ENCODE results near the gene SMARCA4. TPM values are rescaled to one million over a fixed set of nuclear protein-coding genes. Genes with fewer than 3 reads are reported as not detected.
A peak's percentile ranks its signal among the peaks of the same experiment; 100 is the strongest.

SMARCA4 gene
- total RNA-seq = 100 to 1,000 TPM; 118 to 175 TPM

GRCh38 chr19:10960314-10961072 lies at the start of gene SMARCA4:
Gene SMARCA4 (plus strand): TSS chr19:10961030. CDS start chr19:10984152, 23,122 bp downstream.
- no peaks in the 10 kb centered on the region for H3K27me3 Mint-ChIP-seq
- no peaks in the 10 kb centered on the region for H3K9me3 Mint-ChIP-seq
- H3K27ac Mint-ChIP-seq = peak within 1 kb of the TSS; percentile 81 to 88
- ATAC-seq (peak; percentile 94 to 95), DNase-seq (ENCODE audit: low spot score) (peak; percentile 99)
- no peaks in the 10 kb centered on the region for H3K36me3 Mint-ChIP-seq
- H3K4me1 Mint-ChIP-seq (ENCODE audit: low read depth in 2 of 2) = peaks cover 24 to 32% of the 10 kb centered on the region in 2 donors
- peak within 1 kb of the TSS; percentile 87 for H3K4me3 Mint-ChIP-seq

- no peaks in the 10 kb centered on the region for H3K9me3 Mint-ChIP-seq
- no peak overlapping the region for H3K4me3 Mint-ChIP-seq
- H3K4me1 Mint-ChIP-seq (ENCODE audit: low read depth in 2 of 2) = no peaks in the 10 kb centered on the region
- DNase-seq (ENCODE audit: low spot score) (no peak), ATAC-seq (no peak)
- no peaks in the 10 kb centered on the region for H3K27me3 Mint-ChIP-seq
- no peak overlapping the region for H3K27ac Mint-ChIP-seq
- H3K36me3 Mint-ChIP-seq = no peaks in the 10 kb centered on the region
These were observed 49.1 kb upstream of the SMARCA4 start for GRCh38 chr19:10911579-10912363.

- H3K36me3 Mint-ChIP-seq = no peaks in the 10 kb centered on the region
- no peaks in the 10 kb centered on the region for H3K27me3 Mint-ChIP-seq
- no peaks in the 10 kb centered on the region for H3K4me1 Mint-ChIP-seq (ENCODE audit: low read depth in 2 of 2)
- no peak overlapping the region for H3K27ac Mint-ChIP-seq
- H3K4me3 Mint-ChIP-seq = no peak overlapping the region
- ATAC-seq (no peak), DNase-seq (ENCODE audit: low spot score) (no peak)
- no peaks in the 10 kb centered on the region for H3K9me3 Mint-ChIP-seq
These were observed 48.2 kb upstream of the SMARCA4 start for GRCh38 chr19:10912619-10913018.

GRCh38 chr19:10913716-10914340 lies 47.0 kb upstream of the SMARCA4 start:
- no peak for ATAC-seq
- Mint-ChIP-seq H3K27me3 (no peaks in the 10 kb centered on the region), H3K9me3 (no peaks in the 10 kb centered on the region), H3K4me1 (ENCODE audit: low read depth in 2 of 2) (no peaks in the 10 kb centered on the region), H3K36me3 (no peaks in the 10 kb centered on the region), H3K27ac (no peak overlapping the region), H3K4me3 (no peak overlapping the region)
- no peak for DNase-seq (ENCODE audit: low spot score)

GRCh38 chr19:10915130-10916091 lies 45.4 kb upstream of the SMARCA4 start:
- no peak for DNase-seq (ENCODE audit: low spot score)
- Mint-ChIP-seq H3K27me3 (no peaks in the 10 kb centered on the region), H3K36me3 (no peaks in the 10 kb centered on the region), H3K27ac (no peak overlapping the region), H3K4me3 (no peak overlapping the region), H3K4me1 (ENCODE audit: low read depth in 2 of 2) (no peaks in the 10 kb centered on the region), H3K9me3 (no peaks in the 10 kb centered on the region)
- no peak for ATAC-seq

GRCh38 chr19:10916602-10917001 lies 44.2 kb upstream of the SMARCA4 start:
- no peak for ATAC-seq
- no peaks in the 10 kb centered on the region for H3K36me3 Mint-ChIP-seq
- H3K9me3 Mint-ChIP-seq = no peaks in the 10 kb centered on the region
- H3K4me3 Mint-ChIP-seq = no peak overlapping the region
- DNase-seq (ENCODE audit: low spot score) = no peak
- no peaks in the 10 kb centered on the region for H3K27me3 Mint-ChIP-seq
- no peaks in the 10 kb centered on the region for H3K4me1 Mint-ChIP-seq (ENCODE audit: low read depth in 2 of 2)
- no peak overlapping the region for H3K27ac Mint-ChIP-seq

GRCh38 chr19:10918359-10918758 lies 42.5 kb upstream of the SMARCA4 start:
- no peak for ATAC-seq
- no peaks in the 10 kb centered on the region for H3K4me1 Mint-ChIP-seq (ENCODE audit: low read depth in 2 of 2)

GRCh38 chr19:10919352-10920287 lies 41.2 kb upstream of the SMARCA4 start:
- no peaks in the 10 kb centered on the region for H3K9me3 Mint-ChIP-seq
- H3K4me1 Mint-ChIP-seq (ENCODE audit: low read depth in 2 of 2) = peaks cover 0 to 3% of the 10 kb centered on the region in 2 donors
- H3K4me3 Mint-ChIP-seq = no peak overlapping the region
- H3K36me3 Mint-ChIP-seq = no peaks in the 10 kb centered on the region
- DNase-seq (ENCODE audit: low spot score) = no peak
- no peaks in the 10 kb centered on the region for H3K27me3 Mint-ChIP-seq
- no peak for ATAC-seq
- no peak overlapping the region for H3K27ac Mint-ChIP-seq

More at GRCh38 chr19:10918359-10918758, 42.5 kb upstream of the SMARCA4 start:
- Mint-ChIP-seq H3K4me3 (no peak overlapping the region), H3K9me3 (no peaks in the 10 kb centered on the region), H3K27me3 (no peaks in the 10 kb centered on the region), H3K36me3 (no peaks in the 10 kb centered on the region), H3K27ac (no peak overlapping the region)
- no peak for DNase-seq (ENCODE audit: low spot score)

- Mint-ChIP-seq H3K9me3 (no peaks in the 10 kb centered on the region), H3K27ac (no peak overlapping the region), H3K36me3 (no peaks in the 10 kb centered on the region), H3K4me1 (ENCODE audit: low read depth in 2 of 2) (peaks cover 0 to 3% of the 10 kb centered on the region in 2 donors), H3K27me3 (no peaks in the 10 kb centered on the region), H3K4me3 (no peak overlapping the region)
- DNase-seq (ENCODE audit: low spot score) (no peak), ATAC-seq (no peak)
These were observed 40.6 kb upstream of the SMARCA4 start for GRCh38 chr19:10920288-10920655.

- no peaks in the 10 kb centered on the region for H3K27me3 Mint-ChIP-seq
- no peaks in the 10 kb centered on the region for H3K9me3 Mint-ChIP-seq
- no peak overlapping the region for H3K27ac Mint-ChIP-seq
- H3K36me3 Mint-ChIP-seq = no peaks in the 10 kb centered on the region
- H3K4me1 Mint-ChIP-seq (ENCODE audit: low read depth in 2 of 2) = peaks cover 0 to 3% of the 10 kb centered on the region in 2 donors
- no peak for ATAC-seq
- DNase-seq (ENCODE audit: low spot score) = no peak
- H3K4me3 Mint-ChIP-seq = no peak overlapping the region
These were observed 40.0 kb upstream of the SMARCA4 start for GRCh38 chr19:10920781-10921180.

GRCh38 chr19:10921199-10921909 lies 39.5 kb upstream of the SMARCA4 start:
- H3K4me1 Mint-ChIP-seq (ENCODE audit: low read depth in 2 of 2) = peaks cover 0 to 3% of the 10 kb centered on the region in 2 donors
- no peak overlapping the region for H3K27ac Mint-ChIP-seq
- H3K9me3 Mint-ChIP-seq = no peaks in the 10 kb centered on the region
- no peak overlapping the region for H3K4me3 Mint-ChIP-seq
- DNase-seq (ENCODE audit: low spot score) (no peak), ATAC-seq (no peak)
- no peaks in the 10 kb centered on the region for H3K36me3 Mint-ChIP-seq
- no peaks in the 10 kb centered on the region for H3K27me3 Mint-ChIP-seq
